PC-3 (cell line): ENCODE data around the gene OLFM3. TPM values are rescaled to one million over a fixed set of nuclear protein-coding genes. Genes with fewer than 3 reads are reported as not detected.

Experiments
- ATAC-seq: fragments of 200-7000 bp; cut with Tn5 transposase; 2 replicates; pipeline ENCODE4 v1.9.1; 2020; ENCODE audit warnings: mild to moderate bottlenecking, moderate library complexity
- BruUV-seq: library from RNA; stranded (reverse); fragments of 400-500 nt; replicated peaks from 2 replicates; lab custom pipeline; 2021; lab: Mats Ljungman, UMichigan
- CTCF ChIA-PET: fragments of 300-600 bp; sonication (Branson Sonifier 250); formaldehyde crosslinking; loops from one replicate; lab custom pipeline; 2022; ENCODE audit warnings: antibody characterized with exemption; lab: Charles Lee
- POLR2A ChIA-PET: fragments of 300-600 bp; sonication (Branson Sonifier 250); formaldehyde crosslinking; loops from one replicate; lab custom pipeline; 2022; ENCODE audit warnings: antibody characterized with exemption; ENCODE audit not compliant: unreplicated experiment; lab: Charles Lee
- DNase-seq: peaks from one replicate; pipeline ENCODE4 v3.0.0-alpha.2; 2015
- H2AFZ ChIP-seq: fragments of 300-600 bp; sonication (generic); 2 replicates; pipeline ENCODE4 v1.6.0; 2016; ENCODE audit warnings: antibody characterized with exemption, low read length
- H3F3A ChIP-seq: fragments of 300-600 bp; sonication (generic); one replicate; pipeline ENCODE4 v1.6.0; 2017; ENCODE audit warnings: antibody characterized with exemption, low read length, control low read depth, mild to moderate bottlenecking; ENCODE audit not compliant: unreplicated experiment
- H3K27ac ChIP-seq: fragments of 300-600 bp; sonication (generic); 2 replicates; pipeline ENCODE4 v1.5.1; 2016; ENCODE audit warnings: mild to moderate bottlenecking, low read length
- H3K27me3 ChIP-seq: fragments of 300-600 bp; sonication (generic); 2 replicates; pipeline ENCODE4 v1.6.1; 2016; ENCODE audit warnings: low read length, mixed read lengths
- H3K36me3 ChIP-seq: fragments of 300-600 bp; sonication (generic); 2 replicates; pipeline ENCODE4 v1.6.1; 2016; ENCODE audit warnings: low read depth, mixed run types, low read length, mixed read lengths
- H3K4me1 ChIP-seq: fragments of 300-600 bp; sonication (generic); 2 replicates; pipeline ENCODE4 v1.5.1; 2016; ENCODE audit warnings: low read length; ENCODE audit not compliant: insufficient read depth
- H3K4me2 ChIP-seq: fragments of 300-600 bp; sonication (generic); 2 replicates; pipeline ENCODE4 v1.6.0; 2016; ENCODE audit warnings: low read length
- H3K4me3 ChIP-seq: fragments of 300-600 bp; sonication (generic); 2 replicates; pipeline ENCODE4 v1.5.1; 2016; ENCODE audit warnings: mild to moderate bottlenecking, low read length, mixed read lengths
- H3K79me2 ChIP-seq: fragments of 300-600 bp; sonication (generic); 2 replicates; pipeline ENCODE4 v1.6.1; 2017; ENCODE audit warnings: low read length, mixed read lengths
- H3K9ac ChIP-seq: fragments of 300-600 bp; sonication (generic); 2 replicates; pipeline ENCODE4 v1.6.0; 2016; ENCODE audit warnings: mild to moderate bottlenecking, low read length
- H3K9me2 ChIP-seq: fragments of 300-600 bp; sonication (generic); replicated peaks from 2 replicates; pipeline ENCODE4 v1.6.1; 2016; ENCODE audit warnings: mixed run types, low read length, mixed read lengths
- H3K9me3 ChIP-seq: fragments of 300-600 bp; sonication (generic); 2 replicates; pipeline ENCODE4 v1.6.1; 2016; ENCODE audit warnings: low read length, mixed read lengths
- H4K20me1 ChIP-seq: fragments of 300-600 bp; sonication (generic); 2 replicates; pipeline ENCODE4 v1.6.1; 2016; ENCODE audit warnings: low read length, mixed read lengths
- CTCF ChIP-seq: fragments of 300-600 bp; sonication (generic); conservative IDR thresholded peaks from 2 replicates; pipeline ENCODE4 v1.5.1; 2017; ENCODE audit warnings: antibody characterized with exemption, low read depth, mild to moderate bottlenecking, low read length
- EZH2 ChIP-seq: fragments of 300-600 bp; sonication (generic); IDR thresholded peaks from one replicate; pipeline ENCODE4 v1.6.1; 2017; ENCODE audit warnings: antibody characterized with exemption, mild to moderate bottlenecking, low read length; ENCODE audit not compliant: unreplicated experiment
- EZH2phosphoT487 ChIP-seq: fragments of 300-600 bp; sonication (generic); IDR thresholded peaks from 2 replicates; pipeline ENCODE4 v1.6.1; 2018; ENCODE audit warnings: mild to moderate bottlenecking, antibody characterized with exemption, low read length, borderline replicate concordance
- intact Hi-C: fragments of 100-400 bp; cut with micrococcal nuclease; formaldehyde crosslinking; loops from 2 replicates; pipeline ENCODE4 v1.9.0; 2023
- total RNA-seq: library from RNA; depleted of rRNA; stranded (reverse); fragments of >200 nt; gene quantifications from 2 replicates; pipeline ENCODE4 v1.2.3, GENCODE V29; 2014

Gene OLFM3
- total RNA-seq, 1 experiment from 2014 or later, result not detected

GRCh38 chr1:101798417-101798816, 198.3 kb downstream of the OLFM3 start:
- Histone ChIP-seq H3K4me2 (no peak overlapping the region), H3K27me3 (peaks cover 32% of the 10 kb centered on the region), H3K27ac (no peak overlapping the region), H3F3A (no peaks in the 10 kb centered on the region), H3K9ac (no peak overlapping the region), H3K4me3 (no peak overlapping the region), H3K4me1 (no peaks in the 10 kb centered on the region), H3K9me3 (no peaks in the 10 kb centered on the region), H3K36me3 (no peaks in the 10 kb centered on the region), H3K9me2 (no peaks in the 10 kb centered on the region), H4K20me1 (no peaks in the 10 kb centered on the region), H3K79me2 (no peaks in the 10 kb centered on the region), H2AFZ (no peak overlapping the region)
- CTCF ChIA-PET, result no interaction called here
- BruUV-seq, result no TSS peak
- TF ChIP-seq EZH2 (no peak), CTCF (no peak), EZH2phosphoT487 (no peak)
- intact Hi-C loops, result no loop called here
- no peak for ATAC-seq
- no peak for DNase-seq
- POLR2A ChIA-PET, result no interaction called here

GRCh38 chr1:101797722-101798121, 199.0 kb downstream of the OLFM3 start:
- ATAC-seq (no peak), DNase-seq (peak; percentile 51)
- Histone ChIP-seq H3K27me3 (peaks cover 38% of the 10 kb centered on the region), H3F3A (no peaks in the 10 kb centered on the region), H3K4me2 (no peak overlapping the region), H3K9me3 (no peaks in the 10 kb centered on the region), H3K4me1 (no peaks in the 10 kb centered on the region), H3K9ac (no peak overlapping the region), H3K36me3 (no peaks in the 10 kb centered on the region), H4K20me1 (no peaks in the 10 kb centered on the region), H3K79me2 (no peaks in the 10 kb centered on the region), H3K9me2 (no peaks in the 10 kb centered on the region), H3K27ac (no peak overlapping the region), H3K4me3 (no peak overlapping the region), H2AFZ (no peak overlapping the region)
- POLR2A ChIA-PET, result no interaction called here
- BruUV-seq, result no TSS peak
- intact Hi-C loops, result no loop called here
- TF ChIP-seq EZH2phosphoT487, result no peak
- no peak for TF ChIP-seq EZH2
- no peak for TF ChIP-seq CTCF
- CTCF ChIA-PET, result no interaction called here

GRCh38 chr1:101781201-101781831, 215.4 kb downstream of the OLFM3 start:
- no peaks in the 10 kb centered on the region for H3K27me3 ChIP-seq
- H3K9me2 ChIP-seq, result no peaks in the 10 kb centered on the region
- intact Hi-C loops, result no loop called here
- H4K20me1 ChIP-seq, result no peaks in the 10 kb centered on the region
- ATAC-seq (no peak), DNase-seq (peak; percentile 6)
- H3K79me2 ChIP-seq, result no peaks in the 10 kb centered on the region
- H3K9me3 ChIP-seq, result no peaks in the 10 kb centered on the region
- H3K4me2 ChIP-seq, result no peak overlapping the region
- TF ChIP-seq EZH2, result no peak
- TF ChIP-seq EZH2phosphoT487, result no peak
- TF ChIP-seq CTCF, result no peak
- no peak overlapping the region for H2AFZ ChIP-seq
- H3K4me3 ChIP-seq, result no peak overlapping the region
- ChIA-PET POLR2A (no interaction called here), CTCF (no interaction called here)
- H3K27ac ChIP-seq, result no peak overlapping the region
- no peaks in the 10 kb centered on the region for H3K36me3 ChIP-seq
- no peaks in the 10 kb centered on the region for H3F3A ChIP-seq
- no peak overlapping the region for H3K9ac ChIP-seq
- BruUV-seq, result no TSS peak
- no peaks in the 10 kb centered on the region for H3K4me1 ChIP-seq
